Measurements from ENCODE around the gene CDHR2.

The CDHR2 gene

DNA sequence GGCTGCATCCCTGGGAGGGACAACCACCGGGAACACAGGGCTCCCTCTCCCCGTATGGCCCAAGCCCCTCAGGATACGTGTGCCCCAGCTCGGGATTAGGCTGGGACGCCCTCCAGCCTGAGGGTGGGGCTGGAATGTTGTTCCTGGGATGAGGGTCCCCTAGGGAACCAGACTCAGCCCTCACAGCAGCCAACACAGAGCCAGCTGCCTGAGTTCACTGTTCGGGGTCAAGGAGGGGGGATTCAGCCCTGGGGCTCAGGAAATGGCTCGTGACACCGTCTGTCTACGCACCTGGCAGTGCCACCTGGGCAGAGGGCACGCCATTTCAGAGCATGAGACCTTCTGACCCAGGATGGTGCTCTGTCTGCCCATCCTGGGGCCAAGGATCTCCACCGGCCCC, 20.8 kb upstream of the CDHR2 start:
- DNase-seq (ENCODE audit: low read depth in 2 of 2) = no peak

GRCh38 chr5:176528761-176529115, 20.4 kb upstream of the CDHR2 start:
- no peak for DNase-seq (ENCODE audit: low read depth in 2 of 2)

GRCh38 chr5:176529116-176529740, 19.9 kb upstream of the CDHR2 start:
- no peak for DNase-seq (ENCODE audit: low read depth in 2 of 2)

DNA sequence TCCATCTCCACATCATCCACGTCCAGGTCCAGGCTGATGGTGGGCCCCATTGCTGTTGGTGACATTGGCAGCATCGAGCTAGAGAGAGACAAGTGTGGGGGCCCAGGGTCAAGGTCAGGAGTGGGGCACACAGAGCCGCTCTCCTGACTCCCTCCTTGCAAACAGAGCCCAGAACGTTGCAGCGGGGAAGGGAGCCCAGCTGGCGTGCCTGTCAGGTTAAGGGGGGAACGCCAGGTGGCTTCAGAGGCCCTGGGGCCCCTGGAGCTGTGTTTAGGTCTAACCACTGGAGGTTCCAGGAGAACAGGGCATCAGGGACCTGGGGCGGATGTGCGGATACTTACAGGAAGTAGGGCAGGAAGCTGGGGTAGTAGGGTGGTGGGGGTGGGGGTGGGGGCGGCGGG, 19.4 kb upstream of the CDHR2 start:
- DNase-seq (ENCODE audit: low read depth in 2 of 2) = no peak

GRCh38 chr5:176530393-176530982, 18.7 kb upstream of the CDHR2 start:
- no peak for DNase-seq (ENCODE audit: low read depth in 2 of 2)

DNA sequence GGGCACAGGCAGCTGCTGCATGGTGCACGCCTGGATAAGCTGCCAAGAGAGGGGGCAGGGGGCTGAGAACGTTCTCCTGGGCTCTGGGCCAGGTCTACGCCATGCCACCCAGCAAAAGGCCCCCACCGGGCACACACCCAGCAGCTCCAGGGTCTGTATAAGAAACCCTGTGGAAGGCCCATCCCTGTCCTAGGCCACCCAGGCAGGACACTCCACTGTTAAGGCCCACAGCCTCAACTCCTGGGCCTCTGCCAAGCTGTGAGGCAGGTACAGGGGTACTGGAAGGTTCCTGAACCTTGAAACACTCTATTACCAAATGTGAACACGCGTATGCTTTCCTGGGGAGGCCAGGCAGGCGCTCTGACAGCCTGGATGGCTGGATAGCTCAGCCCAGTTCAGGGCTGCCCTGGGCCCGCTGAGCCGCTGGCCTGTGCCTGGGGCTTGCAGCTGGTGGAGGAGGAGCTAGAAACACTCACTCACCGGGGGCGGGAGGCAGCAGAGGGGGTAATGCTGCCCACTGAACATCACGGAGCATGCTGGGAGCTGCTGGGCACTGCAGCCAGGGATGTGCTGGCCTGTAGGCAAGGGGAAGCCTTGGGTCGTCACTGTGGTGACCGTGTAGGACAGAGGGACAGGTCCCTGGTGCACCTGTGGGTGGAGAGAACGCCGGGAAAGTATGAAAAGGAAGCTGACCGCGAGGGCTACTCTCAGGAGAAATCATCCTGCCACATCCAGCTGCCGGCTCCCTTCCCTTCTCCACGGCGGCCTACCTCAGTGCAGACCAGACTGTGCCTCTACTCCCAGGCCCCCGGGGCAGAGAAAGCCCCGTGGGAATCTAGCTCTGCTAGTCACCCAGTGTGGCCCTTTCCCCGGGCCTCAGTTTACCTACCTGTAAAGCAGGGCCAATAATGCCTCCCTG, 17.9 kb upstream of the CDHR2 start:
- DNase-seq (ENCODE audit: low read depth in 2 of 2) = no peak

GRCh38 chr5:176531902-176532493, 17.1 kb upstream of the CDHR2 start:
- DNase-seq (ENCODE audit: low read depth in 2 of 2) = no peak

GRCh38 chr5:176532795-176533194, 16.3 kb upstream of the CDHR2 start:
- no peak for DNase-seq (ENCODE audit: low read depth in 2 of 2)

GRCh38 chr5:176533390-176533789, 15.8 kb upstream of the CDHR2 start:
- no peak for DNase-seq (ENCODE audit: low read depth in 2 of 2)

DNA sequence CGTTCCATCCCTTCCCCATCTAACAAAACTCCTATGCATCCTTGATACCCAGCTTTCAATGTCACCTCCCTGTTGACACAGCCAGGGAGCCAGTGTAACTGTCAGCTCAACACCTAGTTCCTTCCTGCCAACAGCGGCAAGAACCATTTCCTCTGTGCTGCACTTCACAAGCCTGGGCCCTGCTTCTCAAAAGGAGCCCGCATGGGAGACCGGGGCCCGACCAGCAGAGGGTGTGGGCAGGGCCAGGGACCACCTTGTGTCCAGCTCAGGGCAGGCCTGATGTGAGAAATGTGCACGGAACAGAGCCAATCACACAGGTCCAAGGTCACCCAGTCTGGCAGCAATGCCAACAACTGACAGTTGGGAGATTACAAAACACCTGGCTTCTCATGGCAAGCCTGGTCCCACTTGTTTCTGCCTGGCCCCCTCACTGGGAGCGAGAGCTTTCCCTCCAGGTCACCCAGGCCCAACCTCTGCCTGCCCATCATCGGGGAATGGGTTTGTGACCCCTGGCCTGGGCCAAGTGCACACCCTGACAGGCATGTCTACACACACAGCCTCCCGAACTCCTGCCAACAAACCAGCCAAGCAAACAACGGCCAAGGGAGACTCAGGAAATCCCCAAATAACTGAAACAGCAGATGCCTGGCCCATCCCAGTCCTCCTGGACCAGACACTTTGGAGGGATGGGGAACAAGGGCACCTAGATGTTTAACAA, 15.1 kb upstream of the CDHR2 start:
- DNase-seq (ENCODE audit: low read depth in 2 of 2) = no peak

- DNase-seq (ENCODE audit: low read depth in 2 of 2) = no peak
These were observed 14.5 kb upstream of the CDHR2 start for GRCh38 chr5:176534640-176535039.

GRCh38 chr5:176535101-176535663, 14.0 kb upstream of the CDHR2 start:
- no peak for DNase-seq (ENCODE audit: low read depth in 2 of 2)

DNA sequence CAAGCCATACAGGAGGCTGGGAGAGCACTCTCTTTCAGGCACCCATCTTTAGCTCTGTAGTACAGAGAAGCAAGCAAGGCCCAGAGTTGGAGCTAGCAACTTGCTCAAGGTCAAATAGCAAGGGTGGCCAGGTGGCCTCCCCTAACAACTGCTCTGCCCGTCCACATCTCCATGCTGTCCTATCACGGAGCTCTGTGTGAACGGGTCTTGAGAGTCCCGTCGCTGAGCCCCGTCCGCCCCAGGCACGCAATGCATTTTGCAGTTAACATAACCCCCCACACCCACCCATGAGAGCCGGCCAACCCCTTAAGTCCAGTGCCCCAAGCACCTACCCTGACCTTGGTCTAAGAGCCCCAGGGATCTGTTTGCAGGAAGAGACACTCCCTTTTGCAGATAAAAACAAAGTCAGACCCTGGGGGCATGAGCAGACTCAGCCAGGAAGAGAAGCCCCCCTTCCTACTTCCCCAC, 13.4 kb upstream of the CDHR2 start:
- no peak for DNase-seq (ENCODE audit: low read depth in 2 of 2)

GRCh38 chr5:176536132-176536901, 12.8 kb upstream of the CDHR2 start:
- DNase-seq (ENCODE audit: low read depth in 2 of 2) = peak; percentile 66 to 69

DNA sequence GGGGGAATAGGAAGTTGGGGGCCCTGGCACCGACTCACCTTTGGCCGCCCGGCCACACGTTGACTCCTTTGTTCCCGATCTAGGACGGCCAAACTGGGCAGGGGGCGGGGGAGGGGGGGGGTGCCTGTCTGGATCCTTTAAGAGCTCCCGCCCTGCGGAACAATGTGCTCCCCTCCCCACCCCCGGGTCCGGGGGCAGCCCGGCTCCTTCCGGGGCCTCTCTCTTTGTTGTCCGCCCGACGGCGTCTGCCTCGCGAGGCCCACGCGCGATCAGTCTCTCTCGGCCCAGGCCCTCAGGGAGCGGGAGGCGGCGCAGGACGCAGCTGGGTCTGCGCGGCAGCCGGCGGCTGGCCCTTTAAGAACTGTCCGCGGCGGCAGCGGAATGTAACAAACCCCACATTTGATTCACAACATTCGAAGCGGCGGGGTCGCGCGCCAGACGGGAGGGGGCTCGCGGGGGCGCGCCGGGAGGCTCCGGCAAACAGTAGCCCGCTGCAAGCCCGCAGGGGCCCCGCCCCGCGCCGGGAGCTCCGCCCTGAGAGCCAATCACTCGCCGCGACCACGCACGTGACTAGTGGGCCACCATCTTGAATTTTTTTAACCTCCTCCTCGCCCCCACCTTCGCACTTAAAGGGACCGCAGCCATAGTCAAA, 12.1 kb upstream of the CDHR2 start, which contains the start of gene RNF44:
Gene RNF44 (minus strand): TSS at position 501 of the 652 bp plus-strand sequence. CDS start 4,930 bp downstream, outside the sequence.
- peak; percentile 96 to 98 for DNase-seq (ENCODE audit: low read depth in 2 of 2)

GRCh38 chr5:176537554-176538229, 11.4 kb upstream of the CDHR2 start:
- DNase-seq (ENCODE audit: low read depth in 2 of 2) = peak; percentile 90 to 92

DNA sequence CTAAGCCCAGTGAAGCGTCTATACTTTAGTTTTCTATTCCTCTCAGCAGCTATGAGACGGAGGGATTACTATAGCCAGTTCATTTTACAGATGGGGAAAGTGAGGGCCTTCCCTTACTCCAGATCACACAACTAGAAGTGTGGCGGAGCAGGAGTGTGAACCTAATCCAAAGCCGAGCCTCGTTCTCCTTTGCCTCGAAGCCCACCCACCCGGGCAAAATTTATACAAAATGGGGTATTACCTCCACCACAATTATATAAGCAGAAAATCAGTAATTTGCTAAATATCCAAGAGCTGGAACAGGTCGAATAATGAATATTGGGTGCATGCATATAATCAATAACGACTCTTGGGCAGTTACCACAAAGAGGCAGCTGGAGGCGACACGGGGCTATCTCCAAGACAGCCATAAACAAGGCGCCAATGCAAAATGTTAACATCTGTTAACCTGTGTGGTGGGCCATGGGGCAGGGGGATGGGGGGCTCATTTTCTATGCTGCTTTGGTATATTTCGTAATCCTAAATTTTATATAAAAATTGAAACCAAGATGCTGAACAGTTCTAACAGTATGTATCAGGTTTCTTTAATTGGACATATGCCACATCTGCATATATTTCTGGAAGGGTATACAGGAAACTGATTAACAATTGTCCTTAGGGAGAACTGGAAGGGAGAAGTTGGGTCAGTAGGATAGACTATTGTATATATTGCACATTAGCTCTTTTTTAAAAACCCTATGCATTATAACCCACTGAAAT, 10.7 kb upstream of the CDHR2 start:
- DNase-seq (ENCODE audit: low read depth in 2 of 2) = no peak

DNA sequence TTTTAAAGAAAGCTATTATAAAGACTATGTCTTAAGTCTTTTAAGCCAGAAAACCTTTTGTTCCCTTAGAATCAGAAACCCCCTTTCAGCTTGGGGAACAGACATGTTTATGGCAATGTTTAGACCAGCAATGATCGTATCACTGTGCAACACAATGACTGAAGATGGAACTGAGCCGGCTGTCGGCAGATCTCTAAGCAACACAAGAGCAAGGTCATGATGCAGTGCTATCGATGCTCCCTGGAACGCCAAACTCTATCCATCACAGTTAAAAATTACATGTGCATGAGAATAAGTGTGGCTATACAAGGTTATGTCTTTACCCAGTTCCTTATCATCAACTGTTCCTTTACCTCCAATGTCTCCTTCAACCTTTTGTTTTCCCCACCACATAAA, 10.2 kb upstream of the CDHR2 start:
- DNase-seq (ENCODE audit: low read depth in 2 of 2) = no peak

DNA sequence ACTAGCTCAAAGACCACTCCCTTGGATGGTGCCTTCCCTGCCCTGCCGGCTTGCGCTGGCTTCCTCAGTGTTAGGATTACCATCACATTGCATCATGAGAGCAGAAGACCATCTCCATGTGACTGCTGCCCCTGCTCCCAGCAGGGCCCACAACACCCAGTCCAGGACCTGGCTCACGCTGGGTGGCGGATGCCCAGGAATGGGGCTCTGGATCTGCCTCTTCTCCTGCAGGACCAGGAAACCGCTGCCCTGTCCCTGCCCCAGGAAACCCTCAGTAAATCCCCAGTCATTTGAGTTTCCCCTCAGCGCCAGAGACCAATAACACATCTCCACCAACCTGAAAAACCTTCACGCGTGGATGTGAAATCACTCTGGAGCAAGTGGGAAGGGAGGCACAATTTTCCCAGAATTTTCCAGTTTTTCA, 8.7 kb upstream of the CDHR2 start:
- DNase-seq (ENCODE audit: low read depth in 2 of 2) = no peak
